Peyer's patch (tissue), 4 donors: ENCODE measurements around the gene S100A6.

Experiments used
- CTCF ChIP-seq, 6 experiments: fragments of 450-650 bp in 4 of 6; fragments of 200-600 bp in 2 of 6; sonication (generic) in 1 of 6; IDR thresholded peaks; one replicate each; pipeline ENCODE4 v1.5.1; 2017 to 2019; ENCODE audit warnings: antibody characterized with exemption in 6 of 6, mild to moderate bottlenecking in 3 of 6, moderate library complexity in 1 of 6
- POLR2A ChIP-seq, 2 donors: fragments of 450-650 bp; IDR thresholded peaks; one replicate each; pipeline ENCODE4 v1.5.1; 2017; ENCODE audit warnings: antibody characterized with exemption in 2 of 2, mild to moderate bottlenecking in 2 of 2, moderate library complexity in 2 of 2

GRCh38 chr1:153583976-153584375 lies 48.2 kb upstream of the S100A6 start:
- TF ChIP-seq CTCF (IDR thresholded peaks at IDR 0.05): no peak
- no peak for TF ChIP-seq POLR2A (IDR thresholded peaks at IDR 0.05)
